Muscle layer of colon (tissue), 2 donors: Measurements from ENCODE around the gene TM9SF4.
"Not testable (repeated sequence)": the region's sequence is repeated elsewhere in the genome, so short reads cannot be mapped to it uniquely, and the experiment has no call there.

Experiments used
- H3K27ac ChIP-seq: one replicate; pipeline ENCODE4 v1.7.0; 2013; ENCODE audit warnings: low read depth, mild to moderate bottlenecking, low read length, moderate library complexity
- H3K27me3 ChIP-seq, 2 donors: one replicate each; pipeline ENCODE4 v1.7.0; 2013; ENCODE audit warnings: low read length in 2 of 2, mild to moderate bottlenecking in 2 of 2; ENCODE audit not compliant: insufficient read depth in 2 of 2, control insufficient read depth in 1 of 2
- H3K36me3 ChIP-seq: one replicate; pipeline ENCODE4 v1.7.0; 2013; ENCODE audit warnings: mild to moderate bottlenecking, low read length; ENCODE audit not compliant: insufficient read depth
- H3K4me1 ChIP-seq: one replicate; pipeline ENCODE4 v1.7.0; 2013; ENCODE audit warnings: mild to moderate bottlenecking, low read length; ENCODE audit not compliant: insufficient read depth
- H3K4me3 ChIP-seq, 2 donors: one replicate each; pipeline ENCODE4 v1.7.0; 2013; ENCODE audit warnings: low read length in 2 of 2, low read depth in 1 of 2, mild to moderate bottlenecking in 1 of 2, moderate library complexity in 1 of 2
- H3K9ac ChIP-seq: one replicate; pipeline ENCODE4 v1.7.0; 2013; ENCODE audit warnings: low read length
- H3K9me3 ChIP-seq: one replicate; pipeline ENCODE4 v1.7.0; 2013; ENCODE audit warnings: mild to moderate bottlenecking, low read length
- donor health status: abdominal sarcoma.
- donor health status: Adenocarcinoma of cecum.

Gene TM9SF4

DNA sequence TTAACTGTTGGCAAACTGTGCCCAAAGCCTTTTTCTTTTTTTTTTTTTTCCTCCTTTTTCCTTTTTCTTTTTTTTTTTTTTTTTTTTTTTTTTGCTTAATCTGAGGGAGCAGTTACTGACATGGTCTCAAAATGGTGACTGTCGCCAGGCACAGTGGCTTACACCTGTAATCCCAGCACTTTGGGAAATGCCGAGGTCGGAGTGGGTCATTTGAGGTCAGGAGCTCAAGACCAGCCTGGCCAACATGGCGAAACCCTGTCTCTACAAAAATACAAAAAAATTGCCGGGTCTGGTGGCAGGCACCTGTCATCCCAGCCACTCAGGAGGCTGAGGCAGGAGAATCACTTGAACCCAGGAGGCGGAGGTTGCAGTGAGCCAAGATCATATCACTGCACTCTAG lies 7.3 kb downstream of the TM9SF4 start:
- not testable (repeated sequence) for H3K27ac ChIP-seq, H3K4me3 ChIP-seq, H3K27me3 ChIP-seq, H3K4me1 ChIP-seq, H3K9ac ChIP-seq, H3K36me3 ChIP-seq, H3K9me3 ChIP-seq

DNA sequence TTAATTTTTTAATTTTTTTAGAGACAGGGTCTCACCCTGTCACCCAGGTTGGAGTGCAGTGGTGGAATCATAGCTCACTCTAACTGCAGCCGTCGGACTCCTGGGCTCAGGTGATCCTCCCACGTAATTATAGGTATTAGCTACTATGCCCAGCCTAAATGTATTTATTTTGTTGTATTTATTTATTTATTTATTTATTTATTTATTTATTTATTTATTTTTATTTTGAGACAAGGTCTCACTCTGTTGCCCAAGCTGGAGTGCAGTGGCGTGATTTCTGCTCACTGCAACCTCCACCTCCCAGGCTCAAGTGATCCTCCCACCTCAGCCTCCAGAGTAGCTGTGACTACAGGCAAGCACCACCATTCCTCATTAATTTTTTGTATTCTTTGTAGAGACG lies 8.9 kb downstream of the TM9SF4 start:
- H3K36me3 ChIP-seq, H3K9me3 ChIP-seq, H3K27me3 ChIP-seq, H3K27ac ChIP-seq, H3K9ac ChIP-seq, H3K4me1 ChIP-seq, H3K4me3 ChIP-seq: not testable (repeated sequence)

DNA sequence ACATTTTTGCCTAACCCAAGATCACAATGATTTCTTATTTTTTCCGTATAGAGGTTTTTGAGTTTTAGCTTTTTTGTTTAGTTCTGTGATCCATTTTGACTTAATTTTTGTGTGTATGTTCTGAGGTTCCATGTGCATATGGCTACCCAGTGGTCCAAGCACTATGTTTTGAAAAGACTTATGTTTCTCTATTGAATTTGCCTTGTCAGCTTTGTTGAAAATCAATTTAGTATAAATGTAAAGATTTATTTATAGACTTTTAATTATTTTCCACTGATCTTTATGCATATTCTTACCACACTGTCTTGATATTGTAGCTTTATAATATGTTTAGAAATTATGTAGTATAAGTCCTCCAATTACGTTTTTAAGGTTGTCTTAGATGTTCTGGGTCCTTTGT lies 10.2 kb downstream of the TM9SF4 start:
- Histone ChIP-seq H3K27ac (no peak overlapping the region), H3K4me1 (peaks cover 4% of the 10 kb centered on the region), H3K9ac (no peak overlapping the region), H3K9me3 (no peaks in the 10 kb centered on the region), H3K36me3 (no peaks in the 10 kb centered on the region), H3K4me3 (no peak overlapping the region), H3K27me3 (no peaks in the 10 kb centered on the region)

DNA sequence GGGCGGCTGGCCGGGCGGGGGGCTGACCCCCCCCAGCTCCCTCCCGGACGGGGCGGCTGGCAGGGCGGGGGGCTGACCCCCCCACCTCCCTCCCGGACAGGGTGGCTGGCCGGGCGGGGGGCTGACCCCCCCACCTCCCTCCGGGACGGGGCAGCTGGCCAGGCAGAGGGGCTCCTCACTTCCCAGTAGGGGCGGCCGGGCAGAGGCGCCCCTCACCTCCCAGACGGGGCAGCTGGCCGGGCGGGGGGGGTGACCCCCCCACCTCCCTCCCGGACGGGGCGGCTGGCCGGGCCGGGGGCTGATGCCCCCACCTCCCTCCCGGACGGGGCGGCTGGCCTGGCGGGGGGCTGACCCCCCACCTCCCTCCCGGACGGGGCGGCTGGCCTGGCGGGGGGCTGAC lies 12.4 kb downstream of the TM9SF4 start:
- H3K9ac ChIP-seq, H3K27me3 ChIP-seq, H3K9me3 ChIP-seq, H3K36me3 ChIP-seq, H3K4me3 ChIP-seq, H3K27ac ChIP-seq: not testable (repeated sequence)
- H3K4me1 ChIP-seq = peaks cover 12% of the 10 kb centered on the region

DNA sequence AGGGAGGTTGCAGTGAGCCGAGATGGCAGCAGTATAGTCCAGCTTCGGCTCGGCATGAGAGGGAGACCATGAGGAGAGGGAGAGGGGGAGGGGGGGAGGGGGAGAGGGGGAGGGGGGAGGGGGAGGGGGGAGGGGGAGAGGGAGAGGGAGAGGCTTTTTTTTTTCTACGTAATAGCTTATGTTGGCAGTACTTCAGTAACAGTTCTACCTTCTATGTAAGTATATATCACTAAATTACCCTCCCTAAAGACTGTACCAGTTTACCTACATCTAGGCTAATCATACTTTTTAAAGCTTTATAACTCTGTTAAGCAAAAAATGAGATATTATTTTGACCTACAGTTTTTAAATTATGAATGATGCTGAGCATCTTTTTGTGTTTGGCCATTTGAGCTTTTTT lies 13.6 kb downstream of the TM9SF4 start:
- no peaks in the 10 kb centered on the region for H3K36me3 ChIP-seq
- no peak overlapping the region for H3K9ac ChIP-seq
- no peak overlapping the region for H3K27ac ChIP-seq
- no peak overlapping the region for H3K4me3 ChIP-seq
- H3K27me3 ChIP-seq = no peaks in the 10 kb centered on the region
- peaks cover 8% of the 10 kb centered on the region for H3K4me1 ChIP-seq
- H3K9me3 ChIP-seq = no peaks in the 10 kb centered on the region

DNA sequence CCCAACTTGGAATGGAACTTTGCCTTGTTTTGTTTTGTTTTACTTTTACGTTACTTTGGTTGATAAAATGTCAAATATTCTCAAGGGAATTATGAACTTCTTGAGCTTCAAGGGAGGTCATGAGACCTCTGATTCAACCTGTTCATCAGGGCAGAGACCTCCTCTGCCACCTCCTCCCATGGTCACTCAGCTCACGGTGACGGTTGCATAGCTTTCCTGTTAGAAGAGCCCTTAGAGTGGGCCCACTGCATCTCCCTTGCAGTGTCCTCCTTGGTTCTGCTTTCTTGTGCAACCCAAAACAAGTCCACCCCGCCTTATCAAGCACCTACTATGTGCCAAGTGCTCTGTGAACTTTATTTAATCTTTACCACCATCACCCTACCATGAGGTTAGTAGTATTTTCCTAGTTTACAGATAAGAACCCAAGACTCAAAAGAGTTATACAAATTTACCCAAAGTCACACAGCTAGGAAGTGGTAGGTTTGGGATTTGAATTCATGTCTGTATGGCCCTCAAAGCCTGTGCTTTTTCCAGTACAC lies 15.5 kb downstream of the TM9SF4 start:
- Histone ChIP-seq H3K9me3 (no peaks in the 10 kb centered on the region), H3K4me3 (no peak overlapping the region), H3K27ac (no peak overlapping the region), H3K36me3 (no peaks in the 10 kb centered on the region), H3K27me3 (no peaks in the 10 kb centered on the region), H3K9ac (no peak overlapping the region), H3K4me1 (peaks cover 8% of the 10 kb centered on the region)

DNA sequence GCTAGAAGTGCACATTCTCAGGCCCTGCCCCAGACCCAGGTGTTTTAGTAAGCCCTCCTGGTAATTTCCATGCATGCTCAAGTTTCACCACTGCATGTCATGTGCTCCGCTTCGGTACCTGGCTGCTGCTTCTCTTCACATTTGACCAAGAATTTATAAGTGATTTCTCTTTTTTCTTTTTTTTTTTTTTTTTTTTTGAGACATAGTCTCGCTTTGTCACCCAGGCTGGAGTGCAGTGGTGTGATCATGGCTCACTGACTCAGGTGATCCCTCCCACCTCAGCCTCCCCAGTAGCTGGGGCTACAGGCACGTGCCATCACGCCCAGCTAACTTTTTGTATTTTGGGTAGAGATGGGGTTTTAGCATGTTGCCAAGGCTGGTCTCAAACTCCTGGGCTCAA lies 16.0 kb downstream of the TM9SF4 start:
- Histone ChIP-seq H3K27ac (no peak overlapping the region), H3K9ac (no peak overlapping the region), H3K27me3 (no peaks in the 10 kb centered on the region), H3K36me3 (no peaks in the 10 kb centered on the region), H3K9me3 (no peaks in the 10 kb centered on the region), H3K4me3 (no peak overlapping the region), H3K4me1 (peaks cover 8% of the 10 kb centered on the region)

DNA sequence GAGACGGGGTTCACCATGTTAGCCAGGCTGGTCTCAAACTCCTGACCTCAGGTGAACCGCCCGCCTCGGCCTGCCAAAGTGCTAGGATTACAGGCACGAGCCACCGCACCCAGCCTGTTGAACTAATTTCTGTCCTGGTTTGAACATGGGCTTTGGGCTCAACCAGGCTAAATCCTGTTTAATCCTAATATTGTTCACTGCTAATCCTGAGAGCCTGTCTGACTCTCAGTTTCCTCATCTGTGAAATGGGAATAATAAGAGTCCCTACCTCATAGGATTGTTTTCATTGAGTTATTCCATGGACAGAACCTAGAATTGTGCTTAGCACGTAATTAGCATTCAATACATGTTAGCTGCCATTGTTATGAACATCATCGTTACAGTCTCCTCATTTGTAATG lies 17.4 kb downstream of the TM9SF4 start:
- H3K36me3 ChIP-seq = no peaks in the 10 kb centered on the region
- no peak overlapping the region for H3K4me3 ChIP-seq
- H3K4me1 ChIP-seq = peaks cover 8% of the 10 kb centered on the region
- no peaks in the 10 kb centered on the region for H3K27me3 ChIP-seq
- no peaks in the 10 kb centered on the region for H3K9me3 ChIP-seq
- H3K9ac ChIP-seq = no peak overlapping the region
- no peak overlapping the region for H3K27ac ChIP-seq

DNA sequence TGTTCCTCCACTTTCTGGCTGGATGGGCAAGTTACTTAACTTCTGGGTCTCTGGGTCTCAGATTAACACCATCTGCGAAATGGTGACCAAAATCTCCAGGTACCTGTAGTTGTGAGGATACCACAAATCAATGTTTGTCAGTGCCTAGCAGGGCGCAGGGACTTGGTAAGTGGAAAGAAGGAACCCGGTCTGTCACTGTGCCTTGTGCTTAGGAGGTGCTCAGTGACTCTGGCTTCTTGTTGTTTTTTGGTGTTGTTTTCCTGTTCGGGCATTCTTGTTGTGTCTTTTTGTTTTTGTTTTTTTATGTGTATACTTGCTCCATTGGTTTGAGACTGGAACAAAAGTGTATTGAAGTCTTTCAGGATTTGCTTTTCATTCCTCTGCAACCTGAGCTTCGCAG lies 17.8 kb downstream of the TM9SF4 start:
- Histone ChIP-seq H3K36me3 (no peaks in the 10 kb centered on the region), H3K27me3 (no peaks in the 10 kb centered on the region), H3K4me1 (peaks cover 8% of the 10 kb centered on the region), H3K4me3 (no peak overlapping the region), H3K9ac (no peak overlapping the region), H3K9me3 (no peaks in the 10 kb centered on the region), H3K27ac (no peak overlapping the region)

DNA sequence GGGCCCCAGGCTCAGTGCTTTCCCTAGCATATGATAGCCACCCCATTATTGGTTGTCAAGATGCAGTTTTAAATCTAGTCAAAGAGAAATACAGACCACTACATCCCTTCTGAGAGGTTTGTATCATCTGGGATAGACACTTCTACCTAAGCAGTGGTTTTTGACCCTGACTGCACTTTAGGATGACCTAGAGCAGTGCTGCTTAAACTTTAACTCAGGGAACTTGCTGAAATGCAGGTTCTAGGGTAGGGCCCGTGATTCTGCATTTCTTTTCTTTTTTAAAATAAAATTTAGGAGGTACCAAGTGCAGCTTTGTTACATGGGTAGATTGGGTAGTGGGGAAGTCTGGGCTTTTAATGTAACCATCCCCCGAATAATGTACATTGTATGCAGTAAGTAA lies 18.7 kb downstream of the TM9SF4 start:
- peaks cover 5% of the 10 kb centered on the region for H3K36me3 ChIP-seq
- H3K9me3 ChIP-seq = no peaks in the 10 kb centered on the region
- H3K9ac ChIP-seq = no peak overlapping the region
- no peak overlapping the region for H3K27ac ChIP-seq
- H3K27me3 ChIP-seq = no peaks in the 10 kb centered on the region
- H3K4me3 ChIP-seq = no peak overlapping the region
- H3K4me1 ChIP-seq = peaks cover 8% of the 10 kb centered on the region

DNA sequence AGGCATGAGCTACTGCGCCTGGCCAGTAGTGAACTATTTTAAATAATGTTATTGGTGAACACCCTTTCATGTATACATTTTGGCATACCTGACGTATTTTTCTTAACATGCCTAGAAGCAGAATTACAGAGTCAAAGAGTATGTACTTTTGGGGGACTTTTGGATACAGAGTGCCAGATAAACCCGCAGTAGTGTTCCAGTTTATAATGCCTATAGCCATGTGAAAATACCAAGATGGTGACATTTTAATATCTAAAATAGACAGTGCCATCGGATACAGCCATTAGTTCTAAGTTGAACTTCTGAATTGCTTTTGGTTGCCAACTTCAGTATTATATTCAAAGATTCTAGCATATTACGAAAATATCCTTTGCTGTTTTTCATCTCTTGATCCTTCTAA lies 20.3 kb downstream of the TM9SF4 start:
- H3K27ac ChIP-seq = no peak overlapping the region
- no peaks in the 10 kb centered on the region for H3K27me3 ChIP-seq
- H3K4me3 ChIP-seq = no peak overlapping the region
- H3K9me3 ChIP-seq = no peaks in the 10 kb centered on the region
- peaks cover 10% of the 10 kb centered on the region for H3K36me3 ChIP-seq
- peaks cover 8% of the 10 kb centered on the region for H3K4me1 ChIP-seq
- H3K9ac ChIP-seq = no peak overlapping the region

DNA sequence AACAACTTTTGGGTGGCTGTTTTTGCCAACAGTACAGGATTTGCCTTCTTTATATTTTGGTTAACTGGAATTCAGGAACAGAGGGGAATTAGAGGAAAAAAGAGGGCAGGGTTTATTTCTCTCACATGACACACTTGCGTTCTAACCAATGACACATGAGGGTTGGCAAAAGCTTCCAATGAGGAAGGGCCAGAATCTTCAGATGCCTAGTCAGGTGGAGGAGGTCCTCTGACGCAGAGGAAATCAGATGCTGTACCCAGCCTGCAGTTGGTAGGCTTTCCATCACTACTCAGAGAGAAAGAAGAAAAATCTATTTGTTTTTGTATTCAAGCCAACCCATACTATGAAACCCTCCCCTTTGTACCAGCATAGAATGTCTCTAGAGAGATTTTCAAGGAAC lies 20.8 kb downstream of the TM9SF4 start:
- no peak overlapping the region for H3K27ac ChIP-seq

More for the DNA sequence above, 20.8 kb downstream of the TM9SF4 start:
- no peak overlapping the region for H3K9ac ChIP-seq
- no peak overlapping the region for H3K4me3 ChIP-seq
- peaks cover 8% of the 10 kb centered on the region for H3K4me1 ChIP-seq
- peaks cover 13% of the 10 kb centered on the region for H3K36me3 ChIP-seq
- no peaks in the 10 kb centered on the region for H3K27me3 ChIP-seq
- H3K9me3 ChIP-seq = no peaks in the 10 kb centered on the region
